ENCODE results near the gene LASP1NB. TPM values are rescaled to one million over a fixed set of nuclear protein-coding genes. Genes with fewer than 3 reads are reported as not detected.

LASP1NB gene

GRCh38 chr17:38978180-38978579 is 52.8 kb downstream of the LASP1NB start (continued):
- TF ChIP-seq, protein P1, sequence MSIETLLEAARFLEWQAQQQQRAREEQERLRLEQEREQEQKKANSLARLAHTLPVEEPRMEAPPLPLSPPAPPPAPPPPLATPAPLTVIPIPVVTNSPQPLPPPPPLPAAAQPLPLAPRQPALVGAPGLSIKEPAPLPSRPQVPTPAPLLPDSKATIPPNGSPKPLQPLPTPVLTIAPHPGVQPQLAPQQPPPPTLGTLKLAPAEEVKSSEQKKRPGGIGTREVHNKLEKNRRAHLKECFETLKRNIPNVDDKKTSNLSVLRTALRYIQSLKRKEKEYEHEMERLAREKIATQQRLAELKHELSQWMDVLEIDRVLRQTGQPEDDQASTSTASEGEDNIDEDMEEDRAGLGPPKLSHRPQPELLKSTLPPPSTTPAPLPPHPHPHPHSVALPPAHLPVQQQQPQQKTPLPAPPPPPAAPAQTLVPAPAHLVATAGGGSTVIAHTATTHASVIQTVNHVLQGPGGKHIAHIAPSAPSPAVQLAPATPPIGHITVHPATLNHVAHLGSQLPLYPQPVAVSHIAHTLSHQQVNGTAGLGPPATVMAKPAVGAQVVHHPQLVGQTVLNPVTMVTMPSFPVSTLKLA (IDR thresholded peaks at IDR 0.05) = no peak
- TF ChIP-seq NFYC (CRISPR knock-in tag; IDR thresholded peaks at IDR 0.05) = no peak
- no peak for TF ChIP-seq STAT5B (CRISPR knock-in tag; IDR thresholded peaks at IDR 0.05)
- TF ChIP-seq, protein P2, sequence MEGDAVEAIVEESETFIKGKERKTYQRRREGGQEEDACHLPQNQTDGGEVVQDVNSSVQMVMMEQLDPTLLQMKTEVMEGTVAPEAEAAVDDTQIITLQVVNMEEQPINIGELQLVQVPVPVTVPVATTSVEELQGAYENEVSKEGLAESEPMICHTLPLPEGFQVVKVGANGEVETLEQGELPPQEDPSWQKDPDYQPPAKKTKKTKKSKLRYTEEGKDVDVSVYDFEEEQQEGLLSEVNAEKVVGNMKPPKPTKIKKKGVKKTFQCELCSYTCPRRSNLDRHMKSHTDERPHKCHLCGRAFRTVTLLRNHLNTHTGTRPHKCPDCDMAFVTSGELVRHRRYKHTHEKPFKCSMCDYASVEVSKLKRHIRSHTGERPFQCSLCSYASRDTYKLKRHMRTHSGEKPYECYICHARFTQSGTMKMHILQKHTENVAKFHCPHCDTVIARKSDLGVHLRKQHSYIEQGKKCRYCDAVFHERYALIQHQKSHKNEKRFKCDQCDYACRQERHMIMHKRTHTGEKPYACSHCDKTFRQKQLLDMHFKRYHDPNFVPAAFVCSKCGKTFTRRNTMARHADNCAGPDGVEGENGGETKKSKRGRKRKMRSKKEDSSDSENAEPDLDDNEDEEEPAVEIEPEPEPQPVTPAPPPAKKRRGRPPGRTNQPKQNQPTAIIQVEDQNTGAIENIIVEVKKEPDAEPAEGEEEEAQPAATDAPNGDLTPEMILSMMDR (CRISPR knock-in tag; IDR thresholded peaks at IDR 0.05) = no peak

Small RNAs within 50 kb of the gene (microRNA-seq; reads per million reads assigned to microRNA genes)
- not detected for gene MIR6779

Small RNAs within 50 kb of the gene (small RNA-seq; reads per million reads assigned to genes)
- 0 reads per million in 3 experiments for gene MIR6779 (ENCODE audit: insufficient read depth in 2 of 3, insufficient read length in 3 of 3, low read depth in 2 of 3, low replicate concordance in 1 of 3)

Other genes starting within 250 kb of the LASP1NB start
- gene MLLT6, start 220.3 kb upstream of the LASP1NB start, total RNA-seq (2016; rRNA removed; fragmentation: Illumina TruSeq; extraction: Trizol) = 27.6 and 50.7 TPM in 2 replicates
- 69.5 TPM in 2 replicates for gene MLLT6, start 220.3 kb upstream of the LASP1NB start, polyA plus RNA-seq (2011; rRNA removed)
- gene CISD3, start 195.3 kb upstream of the LASP1NB start, total RNA-seq (2016; rRNA removed; fragmentation: Illumina TruSeq; extraction: Trizol) = 34.1 and 42.6 TPM in 2 replicates
- 30.0 and 34.9 TPM in 2 replicates for gene CISD3, start 195.3 kb upstream of the LASP1NB start, polyA plus RNA-seq (2011; rRNA removed)
- gene PCGF2, start 177.3 kb upstream of the LASP1NB start, total RNA-seq (2016; rRNA removed; fragmentation: Illumina TruSeq; extraction: Trizol) = 11.6 and 11.7 TPM in 2 replicates
- 29.4 and 30.6 TPM in 2 replicates for gene PCGF2, start 177.3 kb upstream of the LASP1NB start, polyA plus RNA-seq (2011; rRNA removed)
- gene PSMB3, start 172.9 kb upstream of the LASP1NB start, total RNA-seq (2016; rRNA removed; fragmentation: Illumina TruSeq; extraction: Trizol) = 517 and 688 TPM in 2 replicates
- 317 and 366 TPM in 2 replicates for gene PSMB3, start 172.9 kb upstream of the LASP1NB start, polyA plus RNA-seq (2011; rRNA removed)
- 54.0 and 63.6 TPM in 2 replicates for gene PIP4K2B, start 126.1 kb upstream of the LASP1NB start, total RNA-seq (2016; rRNA removed; fragmentation: Illumina TruSeq; extraction: Trizol)
- gene PIP4K2B, start 126.1 kb upstream of the LASP1NB start, polyA plus RNA-seq (2011; rRNA removed) = 20.4 and 24.5 TPM in 2 replicates
- 12.7 and 15.6 TPM in 2 replicates for gene CWC25, start 100.3 kb upstream of the LASP1NB start, total RNA-seq (2016; rRNA removed; fragmentation: Illumina TruSeq; extraction: Trizol)
- 20.6 and 22.7 TPM in 2 replicates for gene CWC25, start 100.3 kb upstream of the LASP1NB start, polyA plus RNA-seq (2011; rRNA removed)
- gene RPL23, start 71.9 kb upstream of the LASP1NB start, total RNA-seq (2016; rRNA removed; fragmentation: Illumina TruSeq; extraction: Trizol) = 2,790 and 3,298 TPM in 2 replicates
- 4,288 and 4,860 TPM in 2 replicates for gene RPL23, start 71.9 kb upstream of the LASP1NB start, polyA plus RNA-seq (2011; rRNA removed)
- gene LASP1, start 55.6 kb upstream of the LASP1NB start, total RNA-seq (2016; rRNA removed; fragmentation: Illumina TruSeq; extraction: Trizol) = 97.0 and 110 TPM in 2 replicates
- 70.1 and 80.4 TPM in 2 replicates for gene LASP1, start 55.6 kb upstream of the LASP1NB start, polyA plus RNA-seq (2011; rRNA removed)
- gene FBXO47, start 41.8 kb downstream of the LASP1NB start, total RNA-seq (2016; rRNA removed; fragmentation: Illumina TruSeq; extraction: Trizol) = not detected in 2 replicates
- not detected in 2 replicates for gene FBXO47, start 41.8 kb downstream of the LASP1NB start, polyA plus RNA-seq (2011; rRNA removed)
- gene PLXDC1, start 226.0 kb downstream of the LASP1NB start, total RNA-seq (2016; rRNA removed; fragmentation: Illumina TruSeq; extraction: Trizol) = not detected in 2 replicates
- gene PLXDC1, start 226.0 kb downstream of the LASP1NB start, polyA plus RNA-seq (2011; rRNA removed) = not detected in 2 replicates
- not detected in 2 replicates for gene ARL5C, start 240.5 kb downstream of the LASP1NB start, total RNA-seq (2016; rRNA removed; fragmentation: Illumina TruSeq; extraction: Trizol)
- not detected in 2 replicates for gene ARL5C, start 240.5 kb downstream of the LASP1NB start, polyA plus RNA-seq (2011; rRNA removed)

Measured in HepG2 (cell line).